ENCODE data around the gene LSM14A. TPM values are rescaled to one million over a fixed set of nuclear protein-coding genes. Genes with fewer than 3 reads are reported as not detected.

Gene LSM14A
- total and polyA plus RNA-seq, 2 of the 8 experiments (the other 6 are each of a cell fraction or from before 2014, with no cell fraction given) = 117 to 195 TPM

DNA sequence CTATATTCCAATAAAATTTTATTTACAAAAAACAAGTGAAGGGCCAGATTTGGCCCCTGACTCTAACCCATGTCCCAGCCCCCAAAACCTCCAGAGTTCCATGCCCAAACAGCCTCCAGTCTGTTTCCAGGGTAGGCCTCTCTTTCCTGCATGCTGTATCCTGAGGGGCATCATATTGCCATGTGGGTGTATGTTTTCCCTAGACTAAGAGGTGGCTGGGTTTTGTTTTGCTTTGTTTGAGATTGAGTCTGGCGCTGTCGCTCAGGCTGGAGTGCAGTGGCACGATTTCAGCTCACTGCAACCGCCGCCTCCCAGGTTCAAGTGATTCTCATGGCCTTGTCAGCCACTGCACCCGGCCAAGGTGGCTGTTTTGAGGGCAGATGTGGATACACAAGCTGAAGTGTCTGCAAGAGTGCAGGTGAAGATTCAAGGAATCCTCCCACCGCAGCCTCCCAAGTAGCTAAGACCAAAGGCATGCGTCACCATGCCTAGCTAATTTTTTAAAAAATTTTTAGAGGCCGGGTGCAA is 23.6 kb upstream of the LSM14A start:
- Histone ChIP-seq H3K27ac (ENCODE audit: low read depth, low read length) (no peak overlapping the region), H3K4me1 (replicated peaks in 1 of 4; ENCODE audit: control insufficient read depth in 3 of 4, insufficient read depth in 4 of 4, low read length in 3 of 4) (no peaks in the 10 kb centered on the region), H3K56ac (replicated peaks; ENCODE audit: insufficient read length, low read depth, low read length) (no peak overlapping the region), H3K9ac (replicated peaks in 1 of 4; ENCODE audit: extremely low read depth in 1 of 4, low read depth in 3 of 4, low read length in 3 of 4) (no peak overlapping the region), H2BK15ac (ENCODE audit: low read length) (no peak overlapping the region), H3K23me2 (ENCODE audit: low read depth, low read length) (no peaks in the 10 kb centered on the region), H3K4me3 (ENCODE audit: extremely low read depth in 1 of 4, insufficient read depth in 2 of 4, low read depth in 3 of 4, low read length in 4 of 4) (no peak overlapping the region), H3K14ac (ENCODE audit: insufficient read length) (no peak overlapping the region), H3K4ac (replicated peaks; ENCODE audit: insufficient read length, low read depth, low read length) (no peak overlapping the region), H3K9me3 (ENCODE audit: insufficient read depth in 2 of 2, low read depth in 1 of 2, low read length in 1 of 2) (no peaks in the 10 kb centered on the region), H3K23ac (ENCODE audit: insufficient read length) (no peak overlapping the region), H4K5ac (ENCODE audit: insufficient read length, low read depth, low read length) (no peak overlapping the region), H3K27me3 (replicated peaks in 1 of 4; ENCODE audit: control insufficient read depth in 3 of 4, extremely low read depth in 1 of 4, insufficient read depth in 3 of 4, low read length in 3 of 4) (no peaks in the 10 kb centered on the region), H4K91ac (replicated peaks; ENCODE audit: insufficient read length, low read length) (no peak overlapping the region), H2BK12ac (ENCODE audit: low read depth, low read length) (no peak overlapping the region), H2BK120ac (replicated peaks; ENCODE audit: low read depth, low read length) (no peak overlapping the region), H4K20me1 (replicated peaks in 1 of 2; ENCODE audit: control insufficient read depth in 1 of 2, insufficient read depth in 2 of 2, low read length in 2 of 2) (no peaks in the 10 kb centered on the region), H3K18ac (ENCODE audit: extremely low read depth, low read length) (no peak overlapping the region), H2BK5ac (ENCODE audit: low read depth, low read length) (no peak overlapping the region), H3K36me3 (ENCODE audit: control insufficient read depth in 2 of 4, insufficient read depth in 4 of 4, low read length in 3 of 4) (no peaks in the 10 kb centered on the region), H3K79me1 (ENCODE audit: low read depth, low read length) (no peaks in the 10 kb centered on the region), H2AK5ac (ENCODE audit: low read depth, low read length) (no peak overlapping the region), H3K4me2 (ENCODE audit: insufficient read depth in 1 of 2, low read depth in 2 of 2, low read length in 2 of 2) (no peak overlapping the region), H2BK20ac (ENCODE audit: low read length) (no peak overlapping the region), H2AFZ (ENCODE audit: low read length) (no peak overlapping the region), H4K8ac (ENCODE audit: extremely low read depth, insufficient read depth, low read length) (no peak overlapping the region), H3K79me2 (ENCODE audit: control insufficient read depth in 1 of 2, insufficient read depth in 2 of 2, low read length in 2 of 2) (no peaks in the 10 kb centered on the region)
- WGBS, 2 experiments (ENCODE audit: extremely low coverage in 1 of 2, insufficient coverage in 1 of 2, insufficient read length in 1 of 2, insufficient replicate concordance in 2 of 2, low coverage in 1 of 2, low lambda C conversion rate in 2 of 2, missing lambda C conversion rate in 1 of 2) = 92% methylated on average over 9 of the region's 9 CpGs; no CpG with 5 or more reads in 1 of the 2 experiments
- DNase-seq (ENCODE audit: low read depth in 1 of 2, low spot score in 2 of 2) (no peak), FAIRE-seq (no peak)
- POLR2A ChIA-PET (ENCODE audit: partially characterized antibody) = interaction anchor here (1.5 kb wide), 1 partner anchor 24 kb away, joined by 5 read pairs; no protein-coding TSS in a partner anchor
- CTCF ChIA-PET (ENCODE audit: partially characterized antibody) = interaction anchor here (0.6 to 8.0 kb wide), 9 partner anchors 12 to 933 kb away, joined by 3 to 66 read pairs (median 4); no protein-coding TSS in a partner anchor
- TF ChIP-seq HDAC6 (IDR thresholded peaks at IDR 0.05; ENCODE audit: low read depth, low read length) (no peak), ASH2L (IDR thresholded peaks at IDR 0.05; ENCODE audit: low read length) (no peak), GABPA (IDR thresholded peaks at IDR 0.05; ENCODE audit: borderline replicate concordance, insufficient read depth, low read length) (no peak), BACH1 (IDR thresholded peaks at IDR 0.05; ENCODE audit: low read length) (no peak), JUN (IDR thresholded peaks at IDR 0.05; ENCODE audit: low read depth, low read length) (no peak), TAF7 (optimal IDR thresholded peaks at IDR 0.05; ENCODE audit: borderline replicate concordance, low read depth, low read length) (no peak), SP1 (IDR thresholded peaks at IDR 0.05; ENCODE audit: low read depth, low read length) (no peak), EZH2 (IDR thresholded peaks at IDR 0.05; ENCODE audit: low read depth, low read length, severe bottlenecking) (no peak), MAX (IDR thresholded peaks at IDR 0.05) (no peak), FOSL1 (IDR thresholded peaks at IDR 0.05; ENCODE audit: insufficient read depth, low read depth, low read length) (no peak), BCL11A (IDR thresholded peaks at IDR 0.05; ENCODE audit: low read depth in 2 of 2, low read length in 2 of 2) (no peak), ATF3 (IDR thresholded peaks at IDR 0.05; ENCODE audit: insufficient read depth, low read depth, low read length) (no peak), MAFK (IDR thresholded peaks at IDR 0.05; ENCODE audit: low read depth, low read length) (no peak), CHD1 (IDR thresholded peaks at IDR 0.05; ENCODE audit: low read depth, low read length) (no peak)
